Measurements from ENCODE around the gene ARHGAP10. TPM values are rescaled to one million over a fixed set of nuclear protein-coding genes. Genes with fewer than 3 reads are reported as not detected.
A peak's percentile ranks its signal among the peaks of the same experiment; 100 is the strongest.

The ARHGAP10 gene
- total and polyA plus RNA-seq, 10 of the 15 experiments (the other 5 are each of a cell fraction or from before 2014, with no cell fraction given), result 1.3 to 25.8 (median 17.2) TPM

DNA sequence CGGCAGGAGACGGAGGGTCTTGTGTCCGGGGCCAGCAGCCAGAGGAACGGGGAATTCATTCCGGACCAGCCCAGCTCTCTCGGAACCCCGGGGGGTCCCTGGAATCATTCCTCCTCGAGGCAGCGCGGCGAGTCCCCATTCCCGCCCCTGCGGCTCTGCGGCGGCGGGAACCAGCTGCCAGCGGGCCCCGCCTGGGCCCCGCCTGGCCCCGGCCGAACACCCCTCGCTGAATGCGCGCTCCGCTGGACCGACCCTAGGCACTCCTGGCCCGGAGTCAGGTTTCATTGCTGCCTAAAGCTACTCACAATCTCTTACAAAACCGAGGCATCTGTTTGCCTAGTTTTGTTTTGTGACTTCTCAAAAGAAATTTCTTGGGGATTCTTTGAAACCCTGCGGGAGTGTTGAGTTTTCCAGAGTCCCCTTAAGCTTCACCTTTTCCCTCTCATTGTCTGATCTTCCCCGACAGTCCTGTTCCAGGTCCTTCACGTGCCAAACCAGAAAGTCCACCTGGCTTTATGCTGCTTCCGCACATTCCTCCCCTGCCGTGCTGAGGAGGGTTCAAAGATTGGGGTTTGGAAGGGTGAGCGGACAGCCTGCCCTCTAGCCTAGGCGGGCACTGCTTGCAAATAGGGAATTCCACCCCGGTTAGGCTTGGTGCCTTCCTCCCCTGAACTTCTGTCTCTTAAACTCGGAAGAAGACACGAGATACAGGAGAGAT, 789 bp downstream of the ARHGAP10 start (continued):
- TF ChIP-seq, protein P1, sequence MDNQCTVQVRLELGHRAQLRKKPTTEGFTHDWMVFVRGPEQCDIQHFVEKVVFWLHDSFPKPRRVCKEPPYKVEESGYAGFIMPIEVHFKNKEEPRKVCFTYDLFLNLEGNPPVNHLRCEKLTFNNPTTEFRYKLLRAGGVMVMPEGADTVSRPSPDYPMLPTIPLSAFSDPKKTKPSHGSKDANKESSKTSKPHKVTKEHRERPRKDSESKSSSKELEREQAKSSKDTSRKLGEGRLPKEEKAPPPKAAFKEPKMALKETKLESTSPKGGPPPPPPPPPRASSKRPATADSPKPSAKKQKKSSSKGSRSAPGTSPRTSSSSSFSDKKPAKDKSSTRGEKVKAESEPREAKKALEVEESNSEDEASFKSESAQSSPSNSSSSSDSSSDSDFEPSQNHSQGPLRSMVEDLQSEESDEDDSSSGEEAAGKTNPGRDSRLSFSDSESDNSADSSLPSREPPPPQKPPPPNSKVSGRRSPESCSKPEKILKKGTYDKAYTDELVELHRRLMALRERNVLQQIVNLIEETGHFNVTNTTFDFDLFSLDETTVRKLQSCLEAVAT (IDR thresholded peaks at IDR 0.05), result peak; percentile 27; the same call in 1 of the 2 replicates
- TF ChIP-seq RAD21 (IDR thresholded peaks at IDR 0.05; ENCODE audit: insufficient read depth, low read depth, low read length), result no peak
- TF ChIP-seq RELA (IDR thresholded peaks at IDR 0.05; ENCODE audit: borderline replicate concordance, partially characterized antibody), result no peak
- no peak for TF ChIP-seq CEBPB (IDR thresholded peaks at IDR 0.05; ENCODE audit: borderline replicate concordance in 1 of 2, low read depth in 2 of 2, low read length in 2 of 2)
- TF ChIP-seq FOXK2 (IDR thresholded peaks at IDR 0.05), result no peak
- TF ChIP-seq WRNIP1 (IDR thresholded peaks at IDR 0.05; ENCODE audit: borderline replicate concordance, low read depth, low read length), result no peak
- no peak for TF ChIP-seq BRCA1 (IDR thresholded peaks at IDR 0.05; ENCODE audit: low read depth, low read length)
- no peak for TF ChIP-seq BCL11A (IDR thresholded peaks at IDR 0.05; ENCODE audit: low read depth, low read length)
- no peak for TF ChIP-seq FOXM1 (IDR thresholded peaks at IDR 0.05; ENCODE audit: low read depth, low read length)
- TF ChIP-seq HDGF (IDR thresholded peaks at IDR 0.05), result no peak
- TF ChIP-seq, protein P2, sequence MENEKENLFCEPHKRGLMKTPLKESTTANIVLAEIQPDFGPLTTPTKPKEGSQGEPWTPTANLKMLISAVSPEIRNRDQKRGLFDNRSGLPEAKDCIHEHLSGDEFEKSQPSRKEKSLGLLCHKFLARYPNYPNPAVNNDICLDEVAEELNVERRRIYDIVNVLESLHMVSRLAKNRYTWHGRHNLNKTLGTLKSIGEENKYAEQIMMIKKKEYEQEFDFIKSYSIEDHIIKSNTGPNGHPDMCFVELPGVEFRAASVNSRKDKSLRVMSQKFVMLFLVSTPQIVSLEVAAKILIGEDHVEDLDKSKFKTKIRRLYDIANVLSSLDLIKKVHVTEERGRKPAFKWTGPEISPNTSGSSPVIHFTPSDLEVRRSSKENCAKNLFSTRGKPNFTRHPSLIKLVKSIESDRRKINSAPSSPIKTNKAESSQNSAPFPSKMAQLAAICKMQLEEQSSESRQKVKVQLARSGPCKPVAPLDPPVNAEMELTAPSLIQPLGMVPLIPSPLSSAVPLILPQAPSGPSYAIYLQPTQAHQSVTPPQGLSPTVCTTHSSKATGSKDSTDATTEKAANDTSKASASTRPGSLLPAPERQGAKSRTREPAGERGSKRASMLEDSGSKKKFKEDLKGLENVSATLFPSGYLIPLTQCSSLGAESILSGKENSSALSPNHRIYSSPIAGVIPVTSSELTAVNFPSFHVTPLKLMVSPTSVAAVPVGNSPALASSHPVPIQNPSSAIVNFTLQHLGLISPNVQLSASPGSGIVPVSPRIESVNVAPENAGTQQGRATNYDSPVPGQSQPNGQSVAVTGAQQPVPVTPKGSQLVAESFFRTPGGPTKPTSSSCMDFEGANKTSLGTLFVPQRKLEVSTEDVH (IDR thresholded peaks at IDR 0.05; ENCODE audit: low read depth, partially characterized antibody), result no peak
- TF ChIP-seq NR2F1 (conservative IDR thresholded peaks at IDR 0.05), result no peak

Data from GM12878 (cell line).